Medulla oblongata (tissue), 1 donor: Measurements from ENCODE around the gene IGFBP7.
"Not testable (repeated sequence)": the region's sequence is repeated elsewhere in the genome, so short reads cannot be mapped to it uniquely, and the experiment has no call there.

Experiments used
- DNase-seq: peaks from one replicate; pipeline ENCODE4 v3.0.0-alpha.2; 2015; ENCODE audit errors: extremely low spot score

The IGFBP7 gene

DNA sequence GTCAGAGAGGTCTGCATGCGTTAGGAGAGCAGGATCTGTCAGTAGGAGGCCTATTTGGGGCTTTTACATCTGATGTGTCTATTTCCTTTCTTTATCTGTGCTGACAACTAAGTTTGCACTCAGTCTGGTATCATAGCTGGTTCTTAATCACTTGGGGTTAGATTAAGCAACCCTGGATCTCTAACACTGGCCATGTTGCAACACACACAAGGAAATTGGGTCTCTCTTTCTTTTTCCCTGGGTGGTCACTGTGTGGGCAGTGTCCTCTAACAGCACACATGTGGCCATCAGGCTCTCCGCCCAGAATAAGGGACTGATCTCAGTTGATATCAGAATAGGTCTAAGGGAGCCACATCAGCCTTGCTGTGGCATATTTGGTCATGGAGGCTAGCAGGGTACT is 38.9 kb downstream of the IGFBP7 start:
- no peak for DNase-seq

DNA sequence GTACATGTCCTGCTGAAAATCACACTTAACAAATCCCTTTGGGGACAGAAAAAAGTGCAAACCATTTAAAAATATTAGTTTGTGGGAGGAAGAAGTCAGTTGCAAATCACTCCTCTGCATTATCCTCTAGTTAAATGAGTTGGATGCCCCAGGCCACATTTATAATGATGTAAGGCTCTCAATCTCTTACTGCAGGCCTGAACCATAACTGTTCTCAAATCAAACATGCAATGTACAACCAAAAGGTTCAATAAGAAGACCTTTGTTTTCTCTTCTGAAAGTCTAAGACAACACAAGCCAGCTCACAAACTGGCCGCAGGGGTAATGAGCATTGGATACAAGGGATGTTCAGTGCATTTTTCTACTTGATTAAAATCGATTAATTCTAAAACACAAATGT is 39.7 kb downstream of the IGFBP7 start:
- DNase-seq = no peak

DNA sequence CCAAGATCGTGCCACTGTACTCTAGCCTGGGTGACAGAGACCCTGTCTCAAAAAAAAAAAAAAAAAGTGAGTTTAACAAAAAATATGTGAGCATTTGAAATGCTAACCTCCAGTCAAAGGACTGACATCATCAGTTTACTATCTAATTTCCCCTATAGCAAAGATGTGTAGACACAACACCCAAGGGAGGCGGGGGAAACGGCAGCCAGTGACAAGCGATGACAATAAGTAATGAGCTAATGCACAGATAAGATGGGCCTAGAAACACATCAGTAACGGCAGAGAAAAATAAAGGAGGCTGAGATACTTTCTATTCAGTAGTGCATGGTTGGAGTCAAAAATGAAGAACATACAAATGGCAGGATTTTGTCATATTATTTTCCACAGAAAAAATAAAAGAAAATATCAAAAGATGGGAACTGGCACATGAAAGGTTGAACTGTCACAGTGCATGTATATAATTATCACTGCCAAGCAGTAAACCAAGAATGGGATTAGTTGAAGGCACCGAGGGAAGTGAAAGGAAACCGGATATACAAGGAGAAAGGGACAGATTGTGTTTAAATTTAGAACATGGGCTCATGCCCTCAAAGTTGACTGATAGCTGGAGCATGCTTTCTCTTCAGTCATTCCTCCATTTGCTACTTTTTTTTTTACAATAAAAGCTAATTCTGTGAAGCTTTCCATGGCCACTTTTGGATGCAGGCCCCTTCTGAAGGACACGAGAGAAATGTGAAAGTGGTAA is 41.8 kb downstream of the IGFBP7 start:
- no peak for DNase-seq

DNA sequence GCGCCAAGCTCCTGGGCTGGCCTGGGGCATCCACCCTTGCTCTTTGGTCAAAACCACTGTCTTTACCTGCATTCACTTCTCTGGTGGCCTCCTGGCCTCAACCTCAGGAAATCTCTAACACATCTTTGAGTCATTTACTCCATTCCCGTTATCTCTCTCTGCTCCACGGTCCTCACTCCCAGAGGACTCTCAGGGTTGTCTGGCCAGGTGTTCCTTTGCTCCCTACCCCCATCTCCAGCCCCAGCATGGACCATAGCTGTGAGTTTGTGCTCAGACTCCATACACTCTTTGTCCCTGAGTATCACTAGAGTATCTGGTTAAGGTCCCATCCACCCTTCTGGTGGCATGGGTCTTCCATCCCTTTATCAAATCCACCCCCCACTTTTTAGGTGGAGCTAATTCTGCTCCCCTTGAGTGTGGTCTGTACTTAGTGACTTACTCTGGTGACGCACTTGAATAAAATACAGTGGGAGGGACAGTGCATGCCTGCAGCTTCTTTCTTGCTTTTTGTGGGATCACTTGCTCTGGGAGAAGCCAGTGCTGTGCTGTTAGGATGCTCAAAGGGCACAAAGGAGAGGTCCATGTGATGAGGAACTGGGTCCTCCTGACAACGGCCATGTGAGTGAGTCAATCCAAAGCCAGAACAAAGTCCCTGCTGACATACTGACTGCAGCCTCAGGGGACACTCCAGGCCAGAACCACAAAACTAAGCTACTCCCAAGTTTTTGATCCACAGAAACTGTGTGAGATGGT is 44.3 kb downstream of the IGFBP7 start:
- DNase-seq = no peak

DNA sequence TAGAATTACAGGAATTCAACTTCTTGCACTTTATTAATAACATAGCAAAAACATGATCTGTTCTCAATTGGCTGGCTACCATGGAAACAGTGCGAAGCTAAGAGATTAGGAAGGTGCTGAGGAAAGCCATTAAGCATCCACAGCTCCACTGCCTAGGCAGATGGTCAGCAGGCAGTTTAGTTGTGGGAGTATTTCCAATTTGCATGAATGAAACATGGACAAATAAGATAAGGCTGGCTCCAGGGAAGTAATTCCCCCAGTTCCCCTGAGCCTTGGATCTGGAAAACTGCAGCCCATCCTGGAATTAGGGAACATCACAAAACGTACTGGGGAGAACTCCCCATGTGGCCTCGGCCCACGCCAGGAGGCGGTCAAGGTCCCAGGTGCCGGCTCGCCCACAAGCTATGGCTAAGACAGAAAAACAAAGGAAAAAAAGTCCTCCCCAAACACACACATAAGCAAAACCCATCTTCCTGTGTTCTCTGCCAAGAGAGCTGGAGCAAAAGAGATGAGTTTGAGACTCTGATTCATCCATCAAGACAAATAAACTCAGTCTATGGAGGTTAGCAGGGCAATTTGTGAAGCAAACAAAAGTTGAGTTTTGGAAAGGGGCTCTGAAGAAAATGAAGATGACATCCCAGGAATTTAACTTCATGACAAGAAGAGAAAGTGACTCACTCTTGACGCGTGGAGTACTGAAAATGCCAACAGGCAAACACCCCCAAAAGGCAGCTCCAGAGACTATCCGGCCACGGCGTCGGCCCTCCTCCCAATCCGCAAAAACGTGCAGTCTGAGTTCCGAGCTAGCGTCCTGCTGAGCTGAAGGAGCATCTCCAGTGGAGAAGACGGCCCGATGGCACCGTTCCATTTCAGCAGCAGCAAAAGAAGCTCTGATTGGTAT is 45.1 kb downstream of the IGFBP7 start:
- no peak for DNase-seq

DNA sequence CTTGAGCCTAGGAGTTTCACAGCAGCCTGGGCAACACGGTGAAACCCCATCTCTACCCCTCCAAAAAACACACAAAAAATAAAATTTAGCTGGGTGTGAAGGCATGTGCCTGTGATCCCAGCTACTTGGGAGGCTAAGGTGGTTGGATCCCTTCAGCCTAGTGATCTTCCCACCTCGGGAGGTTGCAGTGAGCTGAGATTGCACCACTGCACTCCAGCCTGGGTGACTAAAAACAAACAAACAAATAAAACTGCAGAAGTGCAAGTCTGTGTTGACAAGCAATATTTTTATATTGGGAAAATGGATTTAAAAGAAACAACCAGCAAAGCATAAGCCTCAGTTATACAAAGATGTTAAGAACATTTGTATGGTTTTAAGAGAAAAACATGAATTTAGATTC is 46.1 kb downstream of the IGFBP7 start:
- no peak for DNase-seq

DNA sequence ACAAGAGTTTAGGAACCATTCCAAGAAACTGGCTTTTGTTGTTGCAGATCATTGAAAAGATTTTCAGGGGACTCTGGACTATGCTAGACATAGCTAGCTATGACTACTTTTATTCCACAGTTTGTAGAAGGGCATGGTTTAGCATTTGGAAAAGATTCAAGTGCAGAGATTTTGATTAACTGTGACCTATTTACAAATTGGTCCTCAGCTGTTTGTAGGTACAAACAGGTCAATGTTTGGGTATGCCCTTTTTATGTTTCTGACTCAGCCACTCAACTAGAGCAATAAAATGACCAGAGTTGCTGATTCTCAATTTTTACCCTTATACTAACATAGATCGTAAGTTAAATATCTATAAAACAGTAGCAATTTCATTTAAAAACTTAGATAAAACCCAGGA is 46.7 kb downstream of the IGFBP7 start:
- no peak for DNase-seq

DNA sequence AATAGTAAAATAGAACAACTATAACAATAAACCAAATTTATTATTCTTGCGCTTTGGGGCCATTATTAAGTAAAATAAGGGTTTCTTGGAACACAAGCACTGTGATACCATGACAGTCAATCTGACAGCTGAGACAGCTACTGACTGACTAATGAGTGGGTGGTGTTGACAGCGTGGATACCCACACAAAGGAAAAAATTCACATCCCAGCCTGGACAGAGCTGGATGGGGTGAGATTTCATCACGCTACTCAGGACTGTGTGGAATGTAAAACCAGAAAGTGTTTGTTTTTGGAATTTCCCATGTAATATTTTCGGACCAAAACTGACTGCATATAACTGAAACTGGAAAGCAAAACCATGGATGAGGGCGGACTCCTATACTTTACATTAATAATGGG is 48.8 kb downstream of the IGFBP7 start:
- DNase-seq = no peak

DNA sequence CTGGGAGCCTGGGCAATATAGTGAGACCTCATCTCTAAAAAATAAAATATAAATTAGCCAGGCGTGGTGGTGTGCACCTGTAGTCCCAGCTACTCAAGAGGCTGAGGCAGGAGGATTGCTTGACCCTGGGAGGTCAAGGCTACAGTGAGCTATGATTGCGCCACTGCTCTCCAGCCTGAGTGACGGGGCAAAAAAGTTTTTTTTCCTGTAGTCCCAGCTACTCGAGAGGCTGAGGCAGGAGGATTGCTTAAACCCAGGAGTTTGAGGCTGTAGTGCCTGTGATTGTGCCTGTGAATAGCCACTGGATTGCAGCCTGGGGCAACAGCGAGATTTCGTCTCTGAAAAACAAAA is 49.5 kb downstream of the IGFBP7 start:
- not testable (repeated sequence) for DNase-seq

DNA sequence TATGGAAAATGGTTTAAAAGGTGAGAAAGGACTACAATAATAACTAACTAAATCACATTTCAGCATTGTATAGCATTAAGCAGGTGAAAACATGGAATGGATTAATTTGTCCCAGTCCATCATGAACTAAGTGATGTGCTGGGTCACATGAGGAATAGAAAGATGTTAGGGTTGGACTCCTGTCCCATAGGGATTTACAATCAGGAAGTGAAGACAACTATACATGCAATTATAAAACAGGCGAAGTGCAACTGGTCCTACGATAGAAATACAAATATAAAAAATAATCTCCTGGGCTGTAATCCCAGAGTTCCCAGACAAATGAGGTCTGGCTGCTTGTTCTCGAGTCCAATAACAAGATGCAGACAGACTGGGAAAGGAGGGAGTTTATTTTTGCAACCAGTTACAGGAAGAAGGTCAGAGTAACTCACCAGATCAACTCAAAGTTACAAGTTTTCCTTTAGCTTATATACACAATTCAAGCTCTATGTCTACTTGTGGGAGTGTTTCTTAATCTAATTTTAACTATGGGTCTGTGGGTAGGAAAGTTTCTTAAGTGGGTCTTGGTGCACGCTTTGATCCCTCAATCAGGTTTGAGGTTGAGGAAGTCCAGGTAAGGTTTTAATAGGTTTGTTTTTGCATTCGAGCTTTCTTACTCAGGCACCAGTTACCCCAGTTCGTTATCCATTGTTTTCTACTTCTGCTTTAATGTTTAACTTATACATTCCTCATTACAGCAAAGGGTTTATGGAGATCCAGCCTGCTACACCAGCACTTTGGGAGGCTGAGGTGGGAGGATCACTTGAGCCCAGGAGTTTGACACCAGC is 50.1 kb downstream of the IGFBP7 start:
- no peak for DNase-seq

DNA sequence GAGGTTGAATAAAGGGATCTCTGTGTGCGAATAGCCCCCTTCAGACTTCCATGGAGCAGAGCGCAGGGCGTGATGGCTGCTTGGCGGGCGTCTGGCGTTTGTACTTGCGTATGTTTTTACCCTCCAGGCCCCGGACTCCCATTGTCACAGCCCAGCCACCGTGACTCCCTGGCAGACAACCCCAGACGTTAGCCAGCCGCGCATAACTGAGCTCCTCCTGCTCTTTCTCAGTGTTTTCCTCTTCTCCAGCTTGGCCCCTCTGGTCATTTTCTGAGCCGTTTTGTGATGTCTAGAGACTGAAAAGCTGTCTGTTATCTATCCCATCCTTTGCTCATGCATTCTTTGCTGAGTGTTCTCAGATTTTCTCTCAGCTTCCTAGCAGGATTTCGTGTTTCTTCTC is 54.3 kb downstream of the IGFBP7 start:
- DNase-seq = no peak

DNA sequence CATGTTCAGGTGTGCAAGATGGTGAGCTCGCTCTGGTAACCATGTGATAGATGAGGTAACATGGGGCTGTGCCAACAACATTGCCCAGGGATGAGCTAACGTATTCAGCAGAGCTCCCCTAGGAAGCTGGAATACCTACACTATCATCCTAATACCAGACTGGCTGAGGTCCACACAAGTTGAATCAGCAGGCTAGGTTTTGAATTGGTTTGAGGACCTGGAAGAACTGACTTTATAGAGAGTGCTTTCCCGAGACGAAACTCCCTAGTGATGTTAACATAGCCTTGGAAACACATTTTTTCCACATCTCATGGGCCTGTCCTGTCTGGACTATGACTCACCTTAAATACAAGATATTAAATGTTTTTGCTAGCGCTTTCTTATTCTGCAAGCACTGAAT is 56.7 kb downstream of the IGFBP7 start:
- DNase-seq = no peak

DNA sequence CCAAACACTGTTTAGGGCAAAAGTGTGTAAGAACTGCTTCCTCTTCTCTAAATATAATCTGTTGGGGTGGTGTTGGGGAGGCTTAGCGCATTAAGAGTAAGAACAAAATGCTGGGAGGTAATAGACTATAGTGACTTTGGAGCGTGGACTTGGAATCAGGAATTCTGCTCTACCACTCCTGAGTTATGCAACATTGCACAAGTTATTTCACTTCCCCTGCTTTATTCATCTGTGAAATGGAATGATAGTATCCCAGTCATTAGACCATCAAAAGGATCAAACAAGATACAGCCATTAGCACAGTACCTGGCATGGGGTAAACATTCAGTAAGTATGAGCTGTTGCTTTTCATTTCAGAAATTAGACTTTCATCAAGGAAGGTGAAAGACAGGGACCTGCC is 58.7 kb downstream of the IGFBP7 start:
- DNase-seq = no peak

DNA sequence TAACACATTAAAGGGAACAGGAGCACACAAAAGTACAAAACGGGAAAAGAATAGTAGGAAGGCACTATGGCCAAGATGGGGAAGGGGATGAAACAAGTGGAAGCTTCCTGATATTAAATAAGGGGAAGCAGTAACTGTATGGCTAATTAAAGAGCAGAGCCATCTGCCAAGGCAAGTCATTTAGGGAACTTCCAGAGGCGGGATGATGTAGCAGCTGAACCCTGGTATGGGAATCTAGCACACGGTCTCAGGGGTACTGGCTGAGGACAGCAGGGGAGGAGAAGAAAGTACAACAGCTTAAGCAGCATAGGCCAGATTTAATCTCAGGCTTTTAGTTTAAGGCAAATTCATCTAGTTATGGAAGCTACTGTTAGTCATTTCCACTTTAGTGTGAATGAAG is 59.1 kb downstream of the IGFBP7 start:
- peak; percentile 44 for DNase-seq

DNA sequence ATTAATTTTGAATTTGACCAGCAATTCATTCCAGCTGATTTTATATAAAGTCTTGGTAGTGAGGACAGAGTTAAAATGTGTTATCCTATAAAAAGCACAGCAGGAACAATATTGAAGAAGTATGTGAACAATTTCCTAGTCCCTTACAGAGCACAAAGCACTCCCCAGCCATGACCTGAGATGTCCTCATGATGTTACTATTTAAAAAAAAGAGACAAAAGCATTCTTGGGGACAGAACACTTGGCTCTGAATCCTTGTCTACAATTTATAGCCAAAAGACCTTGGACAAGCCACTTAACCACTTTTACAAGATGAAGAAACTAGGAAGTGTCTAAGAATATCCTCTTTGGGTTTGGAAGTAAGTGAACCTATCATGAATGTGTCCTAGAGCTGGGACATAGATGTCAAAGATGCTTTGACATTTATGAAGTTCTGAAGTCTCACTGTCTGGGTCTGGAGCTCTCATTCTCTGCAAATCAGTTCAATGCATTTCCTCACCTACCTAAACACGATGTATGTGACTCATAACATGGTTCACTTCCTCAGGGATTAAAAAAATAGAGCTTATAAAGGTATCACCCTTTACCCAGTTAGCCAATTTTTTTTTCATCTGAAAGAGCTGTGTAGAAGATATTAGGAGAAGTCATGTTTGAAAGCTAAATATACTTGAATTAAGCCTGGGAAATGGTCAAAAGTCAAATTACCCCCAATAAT is 61.4 kb downstream of the IGFBP7 start:
- no peak for DNase-seq

DNA sequence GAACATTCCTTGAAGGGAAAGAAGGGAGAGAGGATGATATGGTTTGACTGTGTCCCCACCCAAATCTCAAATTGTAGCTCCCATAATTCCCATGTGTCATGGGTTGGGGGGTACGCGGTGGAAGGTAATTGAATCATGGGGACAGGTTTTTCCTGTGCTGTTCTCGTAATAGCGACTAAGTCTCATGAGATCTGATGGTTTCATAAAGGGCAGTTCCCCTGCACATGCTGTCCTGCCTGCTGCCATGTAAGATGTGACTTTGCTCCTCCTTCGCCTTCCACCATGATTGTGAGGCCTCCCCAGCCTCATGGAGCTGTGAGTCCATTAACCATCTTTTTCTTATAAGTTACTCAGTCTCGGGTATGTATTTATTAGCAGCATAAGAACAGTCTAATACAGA is 63.1 kb downstream of the IGFBP7 start:
- not testable (repeated sequence) for DNase-seq

DNA sequence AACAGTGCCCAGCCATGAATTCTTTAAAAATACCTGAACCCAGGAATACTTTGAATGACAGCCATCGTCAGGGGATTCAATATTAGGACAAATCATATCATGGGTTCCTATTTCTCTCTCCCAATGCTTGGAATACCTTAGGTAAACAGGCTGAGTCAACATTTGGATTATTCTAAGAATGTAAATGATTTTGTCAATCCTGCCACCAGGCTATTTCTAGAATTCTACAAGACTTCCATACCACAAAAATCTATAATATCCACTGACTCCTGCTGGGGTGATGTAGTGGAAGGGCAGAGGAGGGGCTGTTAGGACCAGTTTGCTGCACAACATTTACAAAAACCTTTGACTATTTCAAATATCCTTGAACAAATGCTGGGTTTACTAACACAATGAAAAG is 65.2 kb downstream of the IGFBP7 start:
- no peak for DNase-seq

DNA sequence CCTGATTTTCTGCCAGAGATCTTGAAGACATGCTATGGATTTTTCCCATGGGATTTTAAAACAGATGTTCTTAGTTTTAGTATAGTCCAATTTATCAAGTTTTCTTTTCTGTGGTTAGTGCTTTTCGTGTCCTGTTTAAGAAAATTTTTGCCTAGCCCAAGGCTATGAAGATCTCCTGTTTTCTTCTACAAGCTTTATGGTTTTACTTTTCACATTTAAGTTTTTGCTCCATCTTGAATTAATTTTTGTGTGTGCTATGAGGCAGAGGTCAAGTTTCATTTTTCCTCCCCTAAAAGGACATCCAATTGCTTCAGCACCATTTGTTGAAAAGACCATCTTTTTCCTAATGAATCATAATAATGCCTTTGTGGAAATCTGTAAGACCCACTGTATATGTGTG is 65.9 kb downstream of the IGFBP7 start:
- no peak for DNase-seq

DNA sequence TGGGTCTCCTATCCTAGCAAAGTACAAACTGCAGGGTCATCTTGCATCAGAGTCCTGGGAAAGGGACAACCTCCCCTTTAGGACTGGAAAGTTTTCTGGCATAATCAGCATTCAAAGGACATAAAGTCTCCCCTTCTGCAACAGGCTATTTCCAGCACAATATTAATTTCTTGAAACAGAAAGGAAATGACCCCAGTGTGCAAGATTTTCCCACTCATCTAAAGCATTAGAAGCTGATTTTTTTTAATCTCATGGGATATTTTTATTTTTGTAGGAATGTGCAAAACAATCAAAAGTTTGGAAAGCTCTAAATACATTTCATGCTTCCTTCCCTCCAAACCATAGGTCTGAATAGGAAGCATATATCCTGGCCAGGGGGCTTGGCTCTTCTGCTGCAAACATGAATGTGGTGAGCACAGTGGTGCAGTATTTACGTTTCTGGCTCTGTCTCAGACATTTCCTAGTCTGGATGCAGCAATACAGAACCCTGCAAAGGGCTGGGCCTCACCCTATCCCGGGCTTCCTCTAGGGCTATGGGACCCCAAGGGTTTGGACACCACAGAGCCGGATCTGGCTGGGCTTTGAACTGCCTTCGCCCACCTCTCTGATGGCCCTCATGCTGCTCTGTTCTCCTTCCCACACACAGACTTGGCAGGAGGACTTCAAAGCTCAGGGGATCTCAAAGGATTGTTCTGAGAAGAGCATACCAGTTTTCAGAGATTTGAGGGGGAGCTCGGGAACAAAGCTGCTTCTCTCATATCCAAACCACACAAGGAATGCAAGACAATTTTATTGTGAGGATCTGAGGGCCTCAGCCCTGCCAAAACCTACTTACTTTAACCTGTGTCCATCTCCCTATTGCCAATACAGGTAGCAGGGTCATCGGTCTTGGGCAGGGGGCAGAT is 66.6 kb downstream of the IGFBP7 start:
- DNase-seq = no peak

DNA sequence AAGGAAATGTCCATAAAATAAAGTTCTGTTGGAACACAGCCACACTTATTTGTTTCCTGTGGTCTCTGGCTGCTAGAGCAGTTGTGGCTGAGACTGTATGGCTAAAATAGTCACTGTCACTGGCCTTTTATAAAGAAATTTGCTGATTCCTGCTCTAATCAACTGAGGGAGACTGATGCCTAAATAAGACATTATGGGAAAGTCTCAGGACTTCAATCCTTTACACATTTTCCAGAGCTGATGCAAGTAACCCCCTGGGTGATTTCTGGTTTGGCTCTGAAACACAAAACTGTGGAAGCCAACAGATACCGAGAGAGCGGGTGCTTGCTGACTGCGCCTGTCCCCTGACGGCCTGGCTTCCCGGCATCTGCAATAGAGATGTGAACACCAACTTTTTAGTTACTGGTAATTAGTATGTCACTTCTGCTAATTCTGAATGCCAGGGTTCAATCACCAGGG is 67.4 kb downstream of the IGFBP7 start:
- DNase-seq = no peak
